ENCODE results near the gene HPF1.
"Not testable (repeated sequence)": the region's sequence is repeated elsewhere in the genome, so short reads cannot be mapped to it uniquely, and the experiment has no call there.

The HPF1 gene

DNA sequence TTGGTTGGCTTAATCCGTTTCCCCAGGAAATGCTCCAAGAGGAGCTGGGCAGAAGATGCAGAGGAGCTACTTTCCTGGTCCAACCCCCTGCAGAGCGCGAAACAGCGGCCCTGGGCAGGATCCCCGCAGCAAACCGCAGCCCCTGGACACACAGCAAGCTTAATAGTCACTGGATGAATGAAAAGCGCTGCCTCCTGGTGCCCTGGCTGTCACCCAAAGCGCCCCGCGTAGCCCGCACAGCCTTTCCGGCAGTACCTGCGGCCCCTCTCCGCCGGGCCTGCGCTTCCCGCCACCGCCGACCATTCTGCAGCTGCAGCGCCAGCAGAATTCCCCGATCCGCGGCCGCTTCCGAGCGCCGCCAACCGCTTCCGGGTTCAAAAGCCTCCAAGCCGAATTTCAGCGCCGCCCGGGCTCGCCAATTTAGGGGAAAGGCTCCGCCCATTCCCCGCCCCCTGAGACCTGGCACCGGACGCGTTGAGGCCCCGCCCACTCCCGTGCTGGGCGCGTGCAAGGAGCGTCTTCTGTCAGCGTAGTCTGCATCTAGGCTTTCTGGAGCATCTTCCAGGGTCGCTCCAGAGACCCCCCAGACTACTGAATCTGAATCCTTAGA lies at the start of gene HPF1:
HPF1 (minus strand) TSS at position 370 of the 610 bp plus-strand sequence; CDS start at position 303, 67 bp downstream.
- DNase-seq, result peak; percentile 95

DNA sequence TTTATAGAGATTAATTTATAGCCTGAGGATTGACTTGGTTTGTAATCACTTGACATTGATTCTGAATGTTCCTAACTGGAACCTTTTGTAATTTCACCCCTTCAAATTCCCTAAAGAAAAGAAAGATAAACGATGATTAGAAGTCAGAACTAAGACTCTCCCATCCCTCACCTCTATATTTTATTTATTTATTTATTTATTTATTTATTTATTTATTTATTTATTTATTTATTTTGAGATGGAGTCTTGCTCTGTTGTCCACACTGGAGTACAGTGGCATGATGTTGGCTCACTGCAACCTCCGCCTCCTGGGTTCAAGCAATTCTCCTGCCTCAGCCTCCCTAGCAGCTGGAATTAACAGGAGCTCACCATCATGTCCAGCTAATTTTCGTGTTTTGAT lies 49.0 kb upstream of the HPF1 start:
- not testable (repeated sequence) for DNase-seq

DNA sequence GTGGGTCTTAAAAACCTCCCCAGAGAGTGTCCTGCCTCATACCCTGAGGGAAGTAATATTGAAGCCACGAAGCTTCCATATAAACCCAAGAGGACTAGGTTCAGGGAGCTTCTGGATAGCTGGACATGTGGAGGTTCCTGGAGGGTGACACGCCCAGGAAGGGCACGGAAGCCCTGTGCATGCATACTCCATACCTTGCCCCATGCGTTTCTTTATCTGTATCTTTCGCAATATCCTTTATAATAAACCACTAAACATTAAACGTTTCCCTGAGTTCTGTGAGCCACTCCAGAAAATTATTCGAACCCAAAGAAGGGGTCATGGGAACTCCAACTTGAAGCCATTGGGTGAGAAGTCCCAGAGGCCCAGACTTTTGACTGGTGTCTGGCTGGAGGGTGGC lies 45.7 kb upstream of the HPF1 start:
- DNase-seq, result no peak

DNA sequence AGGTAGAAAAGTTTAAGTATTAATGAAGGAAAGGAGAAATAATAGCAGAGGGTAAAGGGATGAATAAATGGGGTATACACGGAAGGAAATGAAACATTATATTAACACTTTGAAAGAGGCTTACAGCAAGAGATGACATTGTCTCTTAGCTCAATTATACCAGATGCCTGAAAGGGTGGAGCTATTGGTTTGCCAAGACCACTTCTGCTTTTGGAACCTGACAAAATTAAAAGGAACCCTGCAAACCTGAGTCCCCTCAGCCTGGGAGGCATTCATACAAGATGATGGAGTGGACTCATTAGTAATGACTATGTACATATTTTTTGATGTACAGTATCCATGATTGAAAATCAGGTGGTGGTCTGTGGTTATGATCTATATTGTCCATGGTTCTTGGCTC lies 45.1 kb upstream of the HPF1 start:
- DNase-seq, result no peak

DNA sequence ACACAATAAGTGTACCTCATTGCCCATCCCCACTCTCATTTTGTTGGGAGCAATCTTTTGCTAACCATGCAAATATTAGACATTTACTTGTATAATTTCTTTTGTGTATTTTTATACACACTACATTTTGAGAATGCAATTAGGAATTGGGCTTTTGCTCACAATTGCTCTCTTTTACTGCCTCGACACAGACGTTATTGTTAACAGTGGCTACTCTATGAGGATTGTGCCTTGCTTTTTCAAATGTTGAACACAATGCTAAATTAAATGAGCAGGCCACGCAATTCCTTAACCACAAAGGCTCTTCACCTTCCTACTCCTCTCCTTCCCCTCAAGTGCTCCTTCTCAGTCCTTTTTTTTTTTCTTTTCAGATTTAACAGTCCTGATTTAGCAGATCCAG lies 42.8 kb upstream of the HPF1 start:
- DNase-seq, result no peak

DNA sequence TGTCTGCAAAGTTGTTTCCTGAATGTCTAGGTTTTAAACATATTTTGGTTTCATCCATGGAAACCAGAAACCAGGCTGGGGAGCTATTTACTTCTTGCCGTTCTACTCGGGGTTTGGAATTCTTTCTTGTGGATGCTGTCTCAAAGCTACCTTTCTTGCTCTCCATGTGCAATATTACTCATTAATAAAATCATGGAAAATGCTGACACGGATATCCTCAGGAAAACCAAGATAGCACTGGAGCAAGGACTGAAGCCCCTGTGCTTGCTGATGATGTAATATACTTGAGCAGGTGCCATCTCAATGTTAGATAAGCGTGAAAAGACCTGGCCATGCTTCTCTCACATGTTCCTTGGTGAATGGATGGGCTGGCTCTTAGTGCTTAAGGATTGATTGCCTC lies 41.5 kb upstream of the HPF1 start:
- DNase-seq, result no peak

DNA sequence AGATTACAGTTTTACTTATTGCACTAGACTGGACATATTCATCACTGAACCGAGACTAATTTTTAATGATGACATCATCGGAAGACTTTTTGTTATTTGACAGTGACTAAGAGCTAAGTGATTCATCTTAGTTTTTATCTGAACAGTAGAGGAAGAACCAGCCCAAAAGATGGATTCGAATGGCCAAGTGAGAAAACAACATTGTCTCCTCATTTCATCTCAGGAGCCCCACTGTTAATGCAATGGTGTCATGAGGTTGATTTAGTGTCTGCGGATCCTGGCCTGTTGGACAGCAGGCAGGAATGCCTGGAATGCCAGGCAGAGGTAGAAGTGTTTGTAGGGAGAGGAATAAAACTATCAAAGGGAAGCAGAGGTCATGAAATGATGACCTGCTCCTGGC lies 37.8 kb upstream of the HPF1 start:
- no peak for DNase-seq

DNA sequence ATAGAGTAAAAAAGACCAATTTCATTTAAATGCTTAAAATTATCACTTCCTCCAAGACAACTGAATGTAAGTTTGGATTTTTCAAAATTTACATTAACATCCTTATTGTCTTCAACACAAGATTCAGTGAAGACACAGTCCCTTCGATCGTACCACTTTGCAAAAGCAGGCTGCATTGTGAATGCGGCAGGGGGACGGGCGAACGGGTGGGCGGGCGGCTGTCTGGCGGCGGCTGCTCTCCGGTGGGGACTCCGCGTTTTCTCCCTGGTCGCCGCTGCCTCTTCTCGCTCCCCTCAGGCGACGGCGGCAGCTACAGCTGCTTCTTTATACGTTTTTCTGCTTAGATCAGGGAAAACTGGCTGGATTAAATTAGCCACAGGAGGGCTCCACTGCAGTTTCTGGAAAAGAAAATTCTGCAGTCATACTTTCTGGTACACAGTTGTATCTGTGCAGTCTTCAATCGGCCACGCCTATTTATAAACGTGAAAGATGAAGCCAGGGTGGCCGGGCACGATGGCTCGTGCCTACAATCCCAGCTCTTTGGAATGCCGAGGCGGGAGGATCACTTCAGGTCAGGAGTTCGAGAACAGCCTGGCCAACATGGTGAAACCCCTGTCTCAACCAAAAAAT lies 33.9 kb upstream of the HPF1 start:
- DNase-seq, result peak; percentile 9

DNA sequence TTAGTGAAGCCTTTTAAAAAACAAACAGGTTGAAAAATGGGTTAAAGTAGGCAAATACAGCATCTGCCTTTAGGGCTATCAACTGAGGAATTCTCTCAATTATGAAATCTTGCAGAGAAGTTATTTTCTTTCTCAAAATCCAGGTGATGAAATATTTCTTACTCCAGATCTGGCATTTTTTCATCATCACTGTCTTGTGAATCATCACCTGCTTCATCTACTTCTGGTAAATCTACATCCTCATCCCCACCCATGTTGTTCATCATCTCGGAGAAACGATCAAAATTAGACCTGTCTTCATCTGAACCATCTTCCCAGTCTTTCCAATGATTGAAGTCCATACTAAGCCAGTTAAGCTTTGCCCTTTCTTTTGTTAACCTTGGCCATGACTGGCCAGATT lies 33.3 kb upstream of the HPF1 start:
- DNase-seq, result no peak

DNA sequence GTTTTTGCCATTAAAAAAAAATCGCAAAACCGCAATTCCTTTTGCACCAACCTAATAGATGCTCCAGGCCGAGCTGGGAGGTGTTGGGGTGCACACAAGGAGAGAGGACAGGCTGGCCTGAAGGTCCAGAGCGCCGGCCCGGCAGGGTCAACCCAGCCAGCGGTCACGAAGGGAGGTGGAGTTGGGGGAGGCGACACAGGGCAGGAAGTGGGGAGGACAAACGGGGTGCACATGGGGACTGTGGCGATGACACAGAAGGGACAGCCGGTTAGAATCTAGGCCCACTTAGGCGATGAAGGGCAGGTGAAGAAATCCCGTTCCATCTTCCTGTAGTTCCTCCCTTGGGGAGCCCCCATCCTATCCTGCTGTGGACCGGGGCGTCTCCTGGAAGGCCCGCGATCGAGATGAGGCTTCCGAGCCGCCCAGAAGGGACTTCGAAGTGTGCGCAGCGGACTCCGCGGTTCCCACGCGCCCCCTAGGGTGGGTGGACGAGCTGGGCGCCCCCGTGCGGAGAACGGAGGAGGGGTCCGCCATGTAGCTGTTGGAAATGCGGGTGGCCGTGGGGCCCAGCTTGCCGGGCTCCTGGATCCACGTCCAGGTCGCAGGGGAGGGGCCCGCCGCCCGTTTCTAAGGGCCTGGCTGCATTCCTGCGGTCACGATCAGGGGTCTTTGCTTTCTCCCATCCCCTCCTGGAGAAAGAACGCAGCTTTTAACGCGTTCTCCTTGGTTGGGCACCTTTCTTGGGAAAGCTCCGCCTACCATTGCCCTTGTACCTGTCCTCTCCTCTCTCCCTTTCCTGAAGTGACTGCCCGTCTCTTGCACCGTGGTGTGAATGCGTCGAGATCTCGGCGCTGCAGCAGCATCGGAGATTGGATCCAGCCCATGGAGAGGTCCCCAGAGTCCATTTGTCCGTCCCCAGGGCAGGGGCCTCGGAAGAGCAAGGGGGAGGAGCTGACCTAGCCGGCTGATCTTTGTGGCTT lies 17.0 kb upstream of the HPF1 start:
- DNase-seq, result peak; percentile 21

DNA sequence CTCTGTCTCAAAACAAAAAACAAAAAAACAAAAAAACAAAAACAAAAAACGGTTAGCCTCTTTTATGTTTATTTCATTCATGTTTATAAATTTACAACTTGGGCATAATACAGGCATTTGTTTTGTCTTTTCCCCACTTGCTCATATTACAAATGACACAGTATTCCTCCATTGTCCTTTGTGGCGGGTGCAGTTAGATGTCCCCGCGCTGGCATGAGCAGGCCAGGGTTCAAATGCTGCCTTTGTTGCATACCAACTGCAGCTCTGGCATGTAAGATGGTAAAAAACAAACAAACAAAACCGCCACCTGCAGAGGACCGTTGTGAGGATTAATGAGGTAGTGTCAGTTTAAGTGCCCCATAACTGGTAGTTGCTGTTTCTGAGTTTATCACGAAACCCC lies 16.1 kb upstream of the HPF1 start:
- no peak for DNase-seq

DNA sequence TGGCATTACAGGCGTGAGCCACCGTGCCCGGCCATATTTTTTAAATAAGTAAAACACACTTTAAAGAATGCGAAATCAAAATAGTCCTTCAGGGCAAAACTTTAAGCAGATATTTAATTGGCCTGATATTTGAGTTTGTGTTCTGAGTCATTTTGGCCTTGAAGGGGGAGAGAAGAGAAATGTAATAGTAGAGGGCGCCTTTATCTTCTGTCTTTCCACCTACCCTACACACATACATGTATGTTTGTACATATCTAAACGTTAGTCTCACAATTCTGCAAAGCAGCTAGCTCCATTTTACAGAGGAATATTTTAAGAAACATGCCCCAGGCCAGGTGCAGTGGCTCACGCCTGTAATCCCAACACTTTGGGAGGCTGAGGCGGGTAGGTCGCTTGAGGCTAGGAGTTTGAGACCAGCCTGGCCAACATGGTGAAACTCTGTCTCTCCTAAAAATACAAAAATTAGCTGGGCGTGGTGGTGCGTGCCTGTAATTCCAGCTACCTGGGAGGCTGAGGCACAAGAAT lies 13.9 kb upstream of the HPF1 start:
- not testable (repeated sequence) for DNase-seq

DNA sequence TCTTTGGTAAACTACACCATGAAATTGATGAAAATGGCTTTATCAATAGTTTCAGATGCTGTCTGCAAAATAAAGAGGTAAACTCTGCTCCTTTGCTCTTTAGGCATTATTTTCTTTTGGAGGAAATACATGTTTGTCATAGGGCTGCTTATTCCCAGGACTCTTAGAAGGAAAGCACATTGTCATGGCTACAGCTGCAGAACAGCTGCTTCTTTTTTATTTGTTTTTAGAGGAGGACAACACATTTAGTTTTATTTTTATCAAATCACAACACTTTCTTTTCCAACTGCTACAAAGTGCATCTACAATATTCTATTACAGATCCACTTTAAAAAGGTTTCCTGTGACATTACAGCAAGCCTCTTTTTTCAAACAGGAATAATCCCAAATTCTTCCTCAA lies 12.7 kb upstream of the HPF1 start:
- no peak for DNase-seq

DNA sequence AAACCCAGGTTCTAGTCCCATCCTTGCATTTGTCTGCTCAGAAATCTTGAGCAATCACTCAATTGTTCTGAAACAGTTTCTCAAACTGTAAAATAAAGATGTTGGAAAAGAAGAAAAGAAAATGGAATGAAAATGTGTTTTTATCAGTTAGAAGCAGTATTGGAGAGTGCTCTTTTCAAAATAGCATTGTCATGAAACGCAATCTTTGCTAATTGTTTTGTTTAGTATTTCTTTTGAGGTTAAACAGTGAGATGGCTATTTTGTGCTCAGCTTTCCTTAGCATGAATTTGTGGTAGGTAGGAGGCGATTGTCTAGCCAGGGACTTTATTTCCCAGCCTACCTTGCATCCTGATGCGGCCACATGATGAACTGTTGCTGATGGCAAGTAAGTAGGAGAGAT lies 10.6 kb upstream of the HPF1 start:
- no peak for DNase-seq

DNA sequence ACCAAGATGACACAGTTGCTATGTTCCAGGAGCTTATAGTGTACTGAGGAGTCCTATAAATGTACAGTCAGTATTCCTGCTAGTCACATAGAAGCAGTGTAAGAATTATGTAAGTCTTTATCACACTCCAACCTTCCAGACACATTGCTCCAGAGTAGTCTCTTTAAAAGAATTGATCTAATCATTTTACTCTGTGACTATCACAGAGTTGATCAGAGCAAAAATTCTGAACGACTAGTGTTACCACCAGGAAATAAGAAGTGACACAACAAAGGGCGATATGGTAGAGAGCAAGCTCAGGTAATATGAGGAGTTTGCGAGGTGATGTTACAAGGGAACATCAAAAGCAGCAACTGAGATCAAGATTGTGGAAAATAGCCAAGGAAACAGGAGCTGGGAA lies 9.0 kb upstream of the HPF1 start:
- DNase-seq, result no peak

DNA sequence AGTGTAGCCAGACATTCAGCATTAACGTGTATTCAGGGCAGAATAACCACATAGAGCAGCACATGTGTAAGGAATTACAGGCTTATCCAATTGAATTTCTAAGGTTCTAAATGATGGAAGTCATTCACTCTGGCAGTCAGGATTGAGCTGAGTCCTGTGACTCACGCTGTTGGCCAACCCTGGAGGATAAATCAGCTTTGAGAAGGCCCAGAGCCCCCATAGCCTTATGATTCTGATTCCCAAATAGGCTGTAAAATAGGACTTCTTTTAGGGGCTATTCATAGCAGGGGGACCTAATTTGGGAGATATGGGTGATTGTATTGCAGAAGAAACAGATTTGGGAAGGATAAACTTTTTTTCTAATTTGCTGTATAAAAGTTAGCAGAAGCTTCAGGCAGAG lies 8.1 kb upstream of the HPF1 start:
- no peak for DNase-seq

DNA sequence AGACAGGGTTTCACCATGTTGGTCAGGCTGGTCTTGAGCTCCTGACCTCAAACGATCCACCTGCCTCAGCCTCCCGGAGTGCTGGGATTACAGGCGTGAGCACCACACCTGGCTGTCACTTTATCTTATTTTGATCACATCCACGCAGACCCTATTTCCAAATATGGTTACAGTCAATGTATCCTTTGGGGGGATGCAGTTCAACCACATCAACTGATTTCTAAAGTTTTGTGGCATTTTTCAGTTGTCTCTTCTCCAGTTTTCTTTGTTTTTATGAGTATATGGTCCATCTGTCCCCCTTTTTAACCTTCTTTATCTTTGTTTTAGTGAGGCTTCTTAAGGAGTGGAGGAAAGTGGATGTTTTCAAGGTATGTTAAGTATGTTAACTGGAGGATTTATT lies 4.1 kb upstream of the HPF1 start:
- DNase-seq, result no peak

DNA sequence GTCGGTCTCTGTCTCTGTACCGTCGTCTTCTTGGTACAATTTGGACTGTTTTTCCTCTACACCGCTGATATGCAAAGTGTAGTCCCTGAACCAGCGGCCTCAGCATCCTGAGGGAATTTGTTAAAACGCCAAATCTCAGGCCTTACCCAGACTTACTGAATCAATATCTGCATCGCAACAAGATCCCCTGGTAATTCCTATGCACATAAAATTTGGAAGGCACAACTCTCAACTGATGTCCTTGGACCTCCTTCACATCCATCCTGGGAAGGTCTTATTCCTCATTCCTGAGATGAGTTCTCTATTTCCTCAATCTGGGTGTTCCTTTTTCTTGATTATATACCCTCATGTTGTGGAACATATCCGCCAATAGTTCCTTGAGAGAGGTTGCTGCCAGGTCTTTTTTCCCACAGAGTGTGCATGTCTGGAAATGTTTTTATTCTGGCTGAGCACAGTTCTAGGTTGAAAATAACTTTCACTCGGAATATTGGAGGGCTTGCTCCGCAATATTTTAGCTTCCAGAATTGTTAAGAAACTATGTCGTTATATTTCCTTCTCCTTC lies 738 bp upstream of the HPF1 start:
- no peak for DNase-seq

DNA sequence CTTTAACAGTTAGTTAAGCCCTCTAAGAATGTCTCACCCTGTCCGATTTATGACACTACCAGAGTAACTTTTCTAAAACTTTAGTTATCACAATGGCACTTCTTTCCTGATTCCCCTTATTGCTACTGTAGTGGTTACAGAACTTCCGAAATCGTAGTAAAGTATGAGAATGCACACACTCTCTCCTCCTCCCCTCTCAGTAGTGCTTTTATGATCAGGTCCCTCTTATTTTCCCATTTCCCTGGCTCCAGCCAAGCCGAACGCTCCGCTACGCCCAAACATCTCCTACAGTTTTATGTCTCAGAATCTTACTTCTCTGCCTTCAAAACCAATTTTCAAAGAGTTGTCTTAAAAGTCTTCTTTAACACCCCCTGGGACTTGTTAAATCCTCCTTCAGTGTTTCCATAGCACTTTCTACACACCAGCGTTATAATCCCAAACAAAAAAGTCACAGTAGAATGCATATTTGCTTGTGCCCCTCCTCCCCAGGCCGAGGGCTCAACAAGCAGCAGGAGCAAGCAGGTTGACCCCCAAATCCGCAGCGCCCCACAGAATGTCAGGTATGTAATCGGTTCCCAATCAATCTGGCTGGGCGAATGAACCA lies 671 bp downstream of the HPF1 start:
- DNase-seq, result peak; percentile 35

DNA sequence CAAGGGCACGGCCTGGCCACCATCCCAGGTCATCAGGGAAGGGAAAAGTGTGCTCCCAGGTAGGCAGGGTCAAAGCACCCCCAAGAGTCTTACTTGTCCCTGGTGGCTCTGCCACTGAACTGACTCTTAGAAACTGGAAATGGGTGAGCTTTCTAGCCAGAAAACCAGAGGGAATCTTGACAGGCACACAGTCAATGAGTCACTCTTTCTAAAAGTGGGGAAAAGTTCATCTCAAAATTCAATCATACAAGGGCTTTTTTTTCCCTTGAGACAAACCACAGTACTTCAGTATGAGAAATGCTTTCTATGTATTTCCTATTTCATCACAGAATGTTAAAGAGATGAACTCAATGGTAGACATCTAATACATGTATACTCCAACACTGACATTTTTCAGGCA lies 12.5 kb downstream of the HPF1 start:
- DNase-seq, result no peak

DNA sequence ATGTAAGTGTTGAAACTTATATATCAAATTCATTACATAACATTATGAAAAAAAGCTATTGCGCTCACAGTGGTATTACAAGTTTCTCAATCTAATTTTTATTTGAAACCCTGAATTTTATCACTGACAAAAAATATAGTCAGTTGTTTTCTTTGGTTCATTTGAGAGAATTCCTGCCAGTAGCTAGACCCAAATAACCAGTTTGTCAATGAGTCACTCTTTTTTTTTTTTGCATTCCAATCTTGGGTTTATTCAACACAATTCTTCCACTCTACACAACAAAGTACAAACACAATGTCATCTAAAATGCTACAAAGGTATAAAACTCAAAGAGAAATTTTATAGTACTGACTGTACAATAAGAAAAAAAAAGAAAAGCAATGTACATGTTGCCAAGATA lies 13.1 kb downstream of the HPF1 start:
- no peak for DNase-seq

DNA sequence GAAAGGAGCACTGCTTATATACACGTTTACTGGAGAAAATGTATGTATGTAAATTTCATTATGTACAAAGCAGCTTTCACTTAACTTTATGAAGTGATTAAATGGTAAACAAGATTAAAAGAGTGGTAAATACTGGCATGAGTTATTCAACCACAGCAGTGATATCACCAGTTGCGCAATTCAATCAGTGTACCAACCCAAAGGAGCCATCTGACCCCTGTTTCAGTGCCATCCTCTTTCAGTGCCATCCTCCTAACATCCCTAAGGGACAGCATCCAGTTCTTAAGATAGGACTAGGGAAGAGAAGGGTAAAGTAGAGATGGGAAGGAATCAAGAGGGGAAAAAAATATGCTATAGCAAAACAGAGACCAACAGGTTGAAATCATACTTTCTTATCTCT lies 16.2 kb downstream of the HPF1 start:
- DNase-seq, result no peak

DNA sequence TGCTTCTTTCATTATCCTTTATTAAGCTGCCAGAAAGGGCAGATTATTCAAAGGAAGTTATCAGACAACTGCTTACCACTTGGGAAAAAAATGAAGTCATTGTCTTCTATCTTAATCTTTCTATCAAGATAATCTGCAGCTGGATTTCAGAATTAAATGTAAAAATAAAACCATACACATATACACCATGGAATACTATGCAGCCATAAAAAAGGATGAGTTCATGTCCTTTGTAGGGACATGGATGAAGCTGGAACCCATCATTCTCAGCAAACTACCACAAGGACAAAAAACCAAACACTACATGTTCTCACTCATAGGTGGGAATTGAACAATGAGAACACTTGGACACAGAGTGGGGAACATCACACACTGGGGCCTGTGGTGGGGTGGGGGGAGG lies 19.1 kb downstream of the HPF1 start:
- not testable (repeated sequence) for DNase-seq

Measured in activated CD4-positive, alpha-beta T cell treated with anti-CD3 and anti-CD28 coated beads, Interleukin-2, amount 50 U/mL, for 16 hours (primary cell).